IMR-90 (cell line): ENCODE data around the gene EIF2B5. TPM values are rescaled to one million over a fixed set of nuclear protein-coding genes. Genes with fewer than 3 reads are reported as not detected.

Experiments
- ATAC-seq: fragments of 200-7000 bp; cut with Tn5 transposase; 2 replicates; pipeline ENCODE4 v1.9.1; 2020; ENCODE audit warnings: low read depth, mild to moderate bottlenecking, moderate library complexity
- BruUV-seq: library from RNA; stranded (reverse); fragments of 400-500 nt; replicated peaks from 2 replicates; lab custom pipeline; 2021; lab: Mats Ljungman, UMichigan
- CTCF ChIA-PET: fragments of 300-600 bp; formaldehyde crosslinking; extraction: SDS; loops from one replicate; lab custom pipeline; 2021; ENCODE audit warnings: antibody characterized with exemption; lab: Yijun Ruan, JAX
- POLR2A ChIA-PET: fragments of 300-600 bp; sonication (Branson Sonifier 250); formaldehyde crosslinking; loops from one replicate; lab custom pipeline; 2022; ENCODE audit warnings: antibody characterized with exemption; ENCODE audit not compliant: unreplicated experiment; lab: Charles Lee
- DNase-seq: peaks from one replicate; pipeline ENCODE4 v3.0.0; 2013
- H2AFZ ChIP-seq: replicated peaks from 2 replicates; pipeline ENCODE3; 2013; ENCODE audit warnings: low read length, mild to moderate bottlenecking; ENCODE audit not compliant: poor library complexity
- H2AK5ac ChIP-seq: 2 replicates; pipeline ENCODE4 v1.6.1; 2013; ENCODE audit warnings: low read depth, low read length, inconsistent platforms
- H2AK9ac ChIP-seq: replicated peaks from 2 replicates; pipeline ENCODE3; 2013; ENCODE audit warnings: mild to moderate bottlenecking, low read depth, low read length, moderate library complexity; ENCODE audit not compliant: poor library complexity
- H2BK120ac ChIP-seq: 2 replicates; pipeline ENCODE4 v1.6.1; 2013; ENCODE audit warnings: low read depth, low read length, inconsistent platforms
- H2BK15ac ChIP-seq: 3 replicates; pipeline ENCODE4 v1.6.1; 2013; ENCODE audit warnings: low read depth, low read length, inconsistent platforms
- H2BK20ac ChIP-seq: 2 replicates; pipeline ENCODE4 v1.6.1; 2013; ENCODE audit warnings: low read depth, mild to moderate bottlenecking, inconsistent platforms, low read length, moderate library complexity
- H2BK5ac ChIP-seq: 2 replicates; pipeline ENCODE4 v1.6.1; 2013; ENCODE audit warnings: mild to moderate bottlenecking, low read depth, low read length, inconsistent platforms; ENCODE audit not compliant: poor library complexity, severe bottlenecking
- H3K14ac ChIP-seq: replicated peaks from 2 replicates; pipeline ENCODE4 v1.6.1; 2013; ENCODE audit warnings: low read depth, low read length, inconsistent platforms
- H3K18ac ChIP-seq: 2 replicates; pipeline ENCODE4 v1.6.1; 2013; ENCODE audit warnings: low read depth, low read length, control low read depth
- H3K23ac ChIP-seq: 2 replicates; pipeline ENCODE4 v1.6.1; 2013; ENCODE audit warnings: low read depth, low read length, inconsistent platforms
- H3K27ac ChIP-seq: 2 replicates; pipeline ENCODE4 v1.5.1; 2013; ENCODE audit warnings: mild to moderate bottlenecking, control low read depth, low read length; ENCODE audit not compliant: insufficient read depth
- H3K27me3 ChIP-seq: 2 replicates; pipeline ENCODE4 v1.6.1; 2013; ENCODE audit warnings: low read length; ENCODE audit not compliant: control insufficient read depth, insufficient read depth
- H3K36me3 ChIP-seq: 2 replicates; pipeline ENCODE4 v1.6.1; 2013; ENCODE audit warnings: low read length, mixed read lengths; ENCODE audit not compliant: control insufficient read depth, insufficient read depth
- H3K4ac ChIP-seq: 2 replicates; pipeline ENCODE4 v1.6.1; 2013; ENCODE audit warnings: low read depth, low read length, inconsistent platforms
- H3K4me1 ChIP-seq: 2 replicates; pipeline ENCODE4 v1.6.1; 2013; ENCODE audit warnings: low read length, mixed read lengths; ENCODE audit not compliant: control insufficient read depth, insufficient read depth
- H3K4me2 ChIP-seq: 2 replicates; pipeline ENCODE4 v1.6.1; 2013; ENCODE audit warnings: low read depth, mild to moderate bottlenecking, control low read depth, low read length, moderate library complexity
- H3K4me3 ChIP-seq: 2 replicates; pipeline ENCODE4 v1.5.1; 2013; ENCODE audit warnings: low read depth, mild to moderate bottlenecking, control low read depth, low read length, moderate library complexity; ENCODE audit not compliant: insufficient read depth
- H3K56ac ChIP-seq: 2 replicates; pipeline ENCODE4 v1.6.1; 2013; ENCODE audit warnings: low read length, inconsistent platforms; ENCODE audit not compliant: insufficient read depth; ENCODE audit errors: extremely low read depth
- H3K79me1 ChIP-seq, 2 experiments: 2 replicates each; pipeline ENCODE4 v1.6.1; 2013; ENCODE audit warnings: low read length in 2 of 2, inconsistent platforms in 1 of 2, low read depth in 1 of 2
- H3K9ac ChIP-seq: 2 replicates; pipeline ENCODE4 v1.6.1; 2013; ENCODE audit warnings: low read depth, low read length, control low read depth
- H3K9me1 ChIP-seq: 2 replicates; pipeline ENCODE4 v1.6.1; 2013; ENCODE audit warnings: low read length, inconsistent platforms; ENCODE audit not compliant: insufficient read depth
- H3K9me3 ChIP-seq: 2 replicates; pipeline ENCODE4 v1.6.1; 2013; ENCODE audit warnings: low read length; ENCODE audit not compliant: control insufficient read depth, insufficient read depth
- H4K20me1 ChIP-seq: 2 replicates; pipeline ENCODE4 v1.6.1; 2013; ENCODE audit warnings: low read length, inconsistent platforms; ENCODE audit not compliant: insufficient read depth
- H4K5ac ChIP-seq: 2 replicates; pipeline ENCODE4 v1.6.1; 2013; ENCODE audit warnings: mild to moderate bottlenecking, low read depth, low read length, control low read depth
- H4K8ac ChIP-seq, 2 experiments: 2 replicates each; pipeline ENCODE4 v1.6.1; 2013; ENCODE audit warnings: low read depth in 2 of 2, low read length in 2 of 2, control low read depth in 1 of 2, inconsistent platforms in 1 of 2
- H4K91ac ChIP-seq: 2 replicates; pipeline ENCODE4 v1.6.1; 2013; ENCODE audit warnings: low read depth, low read length, inconsistent platforms; ENCODE audit not compliant: insufficient read depth
- CEBPB ChIP-seq: IDR thresholded peaks from 2 replicates; pipeline ENCODE4 v1.6.1; 2012; ENCODE audit warnings: low read depth, low read length, improper control_type of control experiment
- CHD1 ChIP-seq: IDR thresholded peaks from 2 replicates; pipeline ENCODE4 v1.6.1; 2012; ENCODE audit warnings: low read depth, low read length, improper control_type of control experiment
- MAZ ChIP-seq: IDR thresholded peaks from 2 replicates; pipeline ENCODE4 v1.6.1; 2012; ENCODE audit warnings: low read depth, mild to moderate bottlenecking, low read length, improper control_type of control experiment, moderate library complexity, borderline replicate concordance
- NFE2L2 ChIP-seq: fragments of 150-350 bp; IDR thresholded peaks from 2 replicates; pipeline ENCODE4 v1.6.1; 2016; ENCODE audit warnings: low read depth, mild to moderate bottlenecking, low read length
- RFX5 ChIP-seq: IDR thresholded peaks from 2 replicates; pipeline ENCODE4 v1.8.0; 2012; ENCODE audit warnings: low read depth, mild to moderate bottlenecking, low read length, moderate library complexity
- WGBS, 2 experiments: methylation state at CpG; one replicate each; pipeline versions ENCODE4 v1.1.5 to v1.1.7; 2013; ENCODE audit warnings: missing lambda C conversion rate in 2 of 2; ENCODE audit not compliant: insufficient read length in 1 of 2; ENCODE audit errors: extremely low coverage in 2 of 2; 5-methylcytosine and 5-hydroxymethylcytosine counted together
- dilution Hi-C: fragments of 300-500 bp; cut with HindIII; formaldehyde crosslinking; loops from one replicate; pipeline ENCODE4 v1.14.3; 2018; ENCODE audit warnings: low sequenced_read_pairs; ENCODE audit not compliant: unreplicated experiment
- in situ Hi-C: fragments of 300-500 bp; cut with MboI; formaldehyde crosslinking; loops from 3 replicates; pipeline ENCODE4 v1.14.3; 2019; ENCODE audit warnings: low sequenced_read_pairs, inconsistent platforms, mixed read lengths
- intact Hi-C: fragments of 100-400 bp; cut with micrococcal nuclease; formaldehyde crosslinking; loops from 2 replicates; pipeline ENCODE4 v1.10.0; 2022
- polyA plus RNA-seq, 3 experiments: library from polyadenylated mRNA; depleted of rRNA; stranded (reverse); fragments of >200 nt; gene quantifications; 2 replicates each; pipeline ENCODE4 v1.2.3, GENCODE V29; 2012; ENCODE audit warnings: low replicate concordance in 1 of 3
- total RNA-seq: library from RNA; depleted of rRNA; stranded (reverse); fragments of >200 nt; gene quantifications from 2 replicates; pipeline ENCODE4 v1.2.3, GENCODE V29; 2012

EIF2B5 gene
- total and polyA plus RNA-seq, 2 of the 4 experiments (the other 2 are of a cell fraction): 31.7 to 37.6 TPM

- ATAC-seq: no peak
- in situ Hi-C loops: no loop called here
- Histone ChIP-seq H2AFZ (no peak overlapping the region), H3K23ac (no peak overlapping the region), H4K5ac (no peak overlapping the region), H3K9me1 (peaks cover 27% of the 10 kb centered on the region), H3K36me3 (peaks cover 46% of the 10 kb centered on the region), H2BK15ac (no peak overlapping the region), H3K4ac (no peak overlapping the region), H3K4me3 (no peak overlapping the region), H3K4me1 (peaks cover 25% of the 10 kb centered on the region), H3K56ac (no peak overlapping the region), H3K14ac (no peak overlapping the region), H3K4me2 (no peak overlapping the region; the same call in 1 of the 2 replicates), H2BK5ac (peak overlapping the region; percentile 14), H3K79me1 (peaks cover 15 to 57% of the 10 kb centered on the region in 2 experiments), H2BK120ac (no peak overlapping the region), H4K91ac (no peak overlapping the region), H4K20me1 (peaks cover 39% of the 10 kb centered on the region), H2BK20ac (no peak overlapping the region), H2AK9ac (no peak overlapping the region), H3K18ac (no peak overlapping the region), H3K27me3 (no peaks in the 10 kb centered on the region), H2AK5ac (no peak overlapping the region), H3K27ac (no peak overlapping the region), H3K9ac (no peak overlapping the region), H3K9me3 (no peaks in the 10 kb centered on the region), H4K8ac (no peak overlapping the region)
- DNase-seq: peak; percentile 88
- no TSS peak for BruUV-seq
- TF ChIP-seq MAZ (no peak), CHD1 (no peak), NFE2L2 (no peak), RFX5 (no peak), CEBPB (peak; percentile 36)
- intact Hi-C loops: no loop called here
- ChIA-PET CTCF (no interaction called here), POLR2A (no interaction called here)
- dilution Hi-C loops: no loop called here
- WGBS, 2 experiments: 67% methylated on average over 1 of the region's 5 CpGs; no CpG with 5 or more reads in 1 of the 2 experiments
Observed at GRCh38 chr3:184172681-184173373, 37.7 kb downstream of the EIF2B5 start.
